GM21529 (cell line): ENCODE data around the gene ZNF609.

Experiments used
- ATAC-seq: cut with Tn5 transposase; IDR thresholded peaks from one replicate; pipeline ENCODE4 v1.9.1; 2021; ENCODE audit not compliant: unreplicated experiment

ZNF609 gene

DNA sequence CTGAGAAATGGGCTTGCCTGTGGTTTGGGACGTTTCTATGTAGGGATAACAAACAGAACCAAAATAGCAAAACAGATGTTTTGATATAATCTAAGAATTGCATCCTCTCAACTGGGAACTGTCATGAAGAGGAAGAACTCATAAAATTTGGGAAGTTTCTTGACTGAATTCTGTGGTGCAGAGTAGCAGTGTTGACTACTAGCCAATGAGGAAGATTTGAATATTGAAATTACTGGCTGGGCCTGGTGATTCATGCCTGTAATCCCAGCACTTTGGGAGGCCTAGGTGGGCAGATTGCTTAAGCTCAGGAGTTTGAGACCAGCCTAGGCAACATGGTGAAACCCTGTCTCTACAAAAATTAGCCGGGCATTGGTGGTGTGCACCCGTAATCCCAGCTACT lies 42.2 kb downstream of the ZNF609 start:
- no peak for ATAC-seq

DNA sequence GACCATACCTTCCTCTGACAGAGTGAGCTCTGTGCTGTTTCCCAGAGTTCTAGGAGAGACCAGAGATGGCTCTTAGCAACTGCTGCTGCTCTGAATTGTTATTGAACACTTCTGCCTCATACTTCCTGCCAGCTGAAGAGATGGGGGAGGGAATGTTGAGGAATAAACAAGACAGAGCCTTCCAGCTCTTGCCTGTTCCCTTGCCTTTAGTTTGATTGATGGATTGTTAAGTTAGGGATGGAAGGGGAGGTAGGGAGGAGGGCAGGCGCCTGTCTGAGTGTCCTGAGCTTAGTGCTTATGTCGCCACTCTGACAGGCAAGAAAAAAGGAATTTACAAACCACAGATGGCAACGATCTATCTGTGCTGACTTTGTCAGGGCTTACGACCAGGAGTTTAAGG lies 42.8 kb downstream of the ZNF609 start:
- ATAC-seq, result no peak

DNA sequence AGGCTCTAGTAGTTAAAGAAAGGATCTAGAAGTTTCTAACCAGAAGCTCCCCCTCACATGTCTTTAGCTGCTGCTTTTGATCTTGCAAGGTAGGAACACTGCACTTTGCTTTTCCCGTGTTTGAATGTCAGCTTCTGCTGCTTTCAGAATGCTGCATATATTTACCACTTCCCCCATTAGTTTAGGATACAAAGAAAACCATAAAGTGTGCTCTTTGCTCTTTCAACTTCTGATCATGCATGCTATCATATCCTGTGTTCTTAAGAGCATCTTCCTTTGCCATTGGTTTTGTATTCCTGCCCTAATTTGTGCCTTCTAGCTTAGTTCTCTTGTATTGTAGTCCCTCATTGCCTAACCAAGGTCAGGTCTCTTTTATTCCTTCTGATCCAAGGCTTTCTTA lies 43.3 kb downstream of the ZNF609 start:
- no peak for ATAC-seq

DNA sequence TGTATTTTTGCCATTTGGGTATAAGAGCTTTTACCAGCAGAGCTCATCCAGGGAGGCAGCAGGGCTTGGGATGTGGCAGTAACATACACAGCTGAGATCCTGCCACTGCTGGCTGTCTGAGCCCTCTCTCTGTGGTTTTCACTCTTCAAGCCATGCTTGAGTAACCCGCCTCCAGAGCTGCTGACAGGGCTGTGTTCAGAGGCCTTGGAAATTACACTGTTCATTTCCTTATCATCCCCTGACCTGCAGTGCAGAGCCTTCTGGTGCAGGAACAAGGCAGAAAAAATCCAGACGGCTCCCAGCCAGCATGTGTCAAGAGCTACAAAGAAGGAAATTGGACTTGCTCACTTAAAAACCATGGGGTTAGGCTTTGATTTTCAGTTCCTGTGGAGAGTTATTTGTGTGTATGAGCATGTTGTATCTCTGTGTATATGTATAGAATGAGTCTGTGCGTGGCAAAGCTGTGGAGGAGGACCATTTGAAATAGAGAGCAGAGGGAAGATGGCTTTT lies 47.0 kb downstream of the ZNF609 start:
- ATAC-seq, result peak; percentile 71

DNA sequence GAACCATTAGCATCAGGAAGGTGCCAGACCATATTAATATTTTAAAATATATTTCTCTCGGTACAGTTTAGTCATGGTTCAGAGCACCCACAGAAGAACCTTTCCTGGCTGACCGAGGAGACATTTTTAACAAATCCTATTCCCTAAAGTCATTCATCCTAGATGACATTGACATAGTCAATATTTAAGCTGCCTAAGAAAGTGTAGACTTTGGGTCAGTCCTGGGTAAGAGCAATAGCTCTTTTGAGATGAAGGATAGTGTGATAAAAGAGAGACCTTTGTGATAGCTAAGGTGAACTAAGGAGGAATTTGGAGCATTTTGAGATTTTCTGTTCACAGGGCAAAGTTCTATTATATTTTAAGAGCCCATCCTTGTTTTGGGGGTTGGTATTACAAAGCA lies 47.5 kb downstream of the ZNF609 start:
- ATAC-seq, result no peak

DNA sequence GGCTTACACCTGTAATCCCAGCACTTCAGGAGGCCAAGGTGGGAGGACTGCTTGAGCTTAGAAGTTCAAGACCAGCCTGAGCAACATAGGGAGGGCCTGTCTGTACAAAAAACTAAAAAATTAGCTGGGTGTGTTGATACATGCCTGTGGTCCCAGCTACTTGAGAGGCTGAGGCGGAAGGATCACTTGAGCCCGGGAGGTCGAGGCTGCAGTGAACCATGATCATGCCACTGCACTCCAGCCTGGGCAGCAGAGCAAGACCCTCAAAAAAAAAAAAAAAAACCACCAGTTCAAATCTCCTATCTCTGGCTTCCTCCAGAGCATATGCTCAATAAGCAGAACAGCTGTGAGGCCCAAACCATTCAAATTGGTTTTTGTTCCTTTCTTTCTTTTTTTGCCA lies 53.4 kb downstream of the ZNF609 start:
- ATAC-seq, result no peak

DNA sequence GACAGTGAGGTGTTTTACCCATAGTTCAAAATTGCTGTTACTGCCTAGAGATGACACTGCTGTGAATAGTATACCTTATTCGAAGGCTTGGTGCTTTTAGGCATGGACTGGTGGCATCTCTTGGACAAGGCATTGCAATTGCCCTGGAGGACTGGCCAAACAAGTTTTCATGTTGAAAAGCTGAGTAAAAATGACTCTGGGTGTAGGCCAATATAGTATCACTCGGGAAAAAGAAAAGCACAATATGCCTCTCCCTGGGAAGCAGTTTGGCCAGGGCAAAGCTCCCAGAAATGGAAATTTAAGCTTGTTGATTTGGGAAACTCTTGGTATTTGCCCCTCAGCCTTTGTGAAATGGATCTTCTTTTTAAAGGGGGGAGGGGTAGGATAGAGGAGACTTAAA lies 54.8 kb downstream of the ZNF609 start:
- no peak for ATAC-seq

DNA sequence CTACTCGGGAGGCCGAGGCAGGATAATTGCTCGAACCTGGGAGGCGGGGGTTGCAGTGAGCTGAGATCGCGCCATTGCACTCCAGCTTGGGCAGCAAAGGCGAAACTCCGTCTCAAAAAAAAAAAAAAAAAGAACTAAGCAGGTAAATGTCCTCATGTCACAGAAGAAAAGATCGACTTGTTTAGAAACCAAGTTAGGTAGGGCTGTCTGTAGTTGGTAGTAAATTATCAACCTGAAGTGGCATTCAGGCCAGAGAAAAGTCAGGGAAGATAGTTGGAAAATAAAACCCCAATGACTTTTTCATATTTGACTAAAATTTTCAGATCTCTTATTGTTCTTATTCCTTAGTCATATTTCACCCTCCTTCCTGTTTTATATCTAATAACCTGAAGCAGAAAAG lies 55.4 kb downstream of the ZNF609 start:
- ATAC-seq, result no peak

DNA sequence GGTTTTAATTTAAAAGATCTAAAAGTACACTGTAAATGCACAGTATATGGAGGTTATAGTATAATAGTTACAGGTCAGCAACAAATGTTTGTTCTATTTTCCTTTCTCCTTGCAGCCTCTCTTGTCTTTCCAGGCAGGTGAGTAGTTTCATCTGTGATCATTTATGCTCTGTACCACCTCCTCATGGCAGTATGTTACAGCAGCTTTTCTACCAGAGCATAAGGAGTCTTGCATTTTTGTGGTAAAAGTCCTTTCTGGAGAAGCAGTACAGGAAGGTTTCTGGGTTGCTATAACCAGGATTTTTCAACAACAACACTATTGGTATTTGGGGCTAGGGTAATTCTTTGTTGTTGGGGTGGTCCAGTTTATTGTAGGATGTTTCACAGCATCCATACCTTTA lies 59.5 kb downstream of the ZNF609 start:
- ATAC-seq, result no peak

DNA sequence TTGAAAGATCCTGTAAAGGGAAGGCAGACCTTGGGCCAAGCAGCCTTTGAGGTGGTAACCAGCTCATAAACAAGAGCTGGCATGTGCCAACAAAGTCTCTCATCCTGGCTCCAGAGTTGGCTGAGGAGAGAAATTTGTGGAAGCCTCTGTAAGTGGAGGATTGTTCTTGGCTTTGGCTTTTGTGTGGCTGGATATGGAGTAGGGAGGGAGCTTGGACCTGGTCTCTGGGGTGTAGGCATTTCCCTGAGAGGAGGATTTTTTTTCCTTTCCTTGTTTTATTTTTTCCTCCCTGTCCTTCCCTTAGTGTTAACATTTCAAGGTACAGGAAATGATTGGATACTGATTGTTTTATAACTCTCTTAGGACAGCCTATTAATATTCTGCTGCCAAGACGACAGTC lies 60.8 kb downstream of the ZNF609 start:
- ATAC-seq, result no peak

DNA sequence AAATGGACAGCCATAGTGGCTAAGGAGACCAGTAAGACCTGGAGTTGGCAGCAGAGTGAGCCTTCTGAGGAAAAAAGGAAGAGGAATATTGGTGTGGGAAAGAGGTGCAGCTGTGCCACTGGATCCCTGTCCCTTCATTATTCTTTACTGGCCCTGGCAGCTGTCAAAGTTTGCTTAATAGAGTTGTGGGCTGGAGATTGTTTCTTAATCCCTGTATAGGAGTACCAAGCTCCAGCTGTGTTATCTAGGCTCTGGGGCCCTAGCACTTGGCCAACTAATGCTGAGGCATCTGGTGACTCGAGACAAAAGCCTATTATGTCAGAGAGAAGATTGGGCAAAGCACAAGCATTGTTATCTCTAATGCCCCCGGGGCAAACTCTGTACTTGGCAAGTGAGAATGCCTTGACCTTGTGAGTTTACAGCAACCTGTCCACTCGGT lies 61.4 kb downstream of the ZNF609 start:
- no peak for ATAC-seq

DNA sequence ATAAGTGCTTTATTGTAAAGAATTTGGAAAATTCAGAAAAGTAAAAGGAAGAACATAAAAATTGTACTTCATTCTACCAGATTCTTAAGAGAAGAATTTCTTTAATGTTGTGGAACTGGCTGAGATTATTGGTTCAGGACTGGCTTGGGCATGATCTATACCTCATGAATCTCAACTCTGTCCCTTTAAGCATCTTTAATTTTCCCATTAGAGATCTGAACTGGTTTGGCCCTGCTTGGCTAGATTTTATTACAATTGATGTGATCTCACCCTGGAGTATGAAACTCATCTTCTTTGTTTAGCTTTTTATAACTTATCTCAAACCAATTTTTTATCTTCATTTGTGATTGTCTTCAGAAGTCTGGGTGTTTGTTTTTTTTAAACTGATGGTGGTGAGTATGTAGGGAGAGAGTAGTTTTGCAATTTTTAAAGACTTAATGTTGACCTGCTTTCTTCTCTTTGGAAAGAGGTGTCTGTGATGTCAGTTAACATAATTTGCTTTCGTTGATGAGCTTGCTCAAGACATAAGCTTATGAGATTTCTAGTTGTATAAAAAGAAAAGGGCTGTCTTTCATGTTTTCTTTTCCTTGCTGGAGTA lies 61.9 kb downstream of the ZNF609 start:
- ATAC-seq, result no peak

DNA sequence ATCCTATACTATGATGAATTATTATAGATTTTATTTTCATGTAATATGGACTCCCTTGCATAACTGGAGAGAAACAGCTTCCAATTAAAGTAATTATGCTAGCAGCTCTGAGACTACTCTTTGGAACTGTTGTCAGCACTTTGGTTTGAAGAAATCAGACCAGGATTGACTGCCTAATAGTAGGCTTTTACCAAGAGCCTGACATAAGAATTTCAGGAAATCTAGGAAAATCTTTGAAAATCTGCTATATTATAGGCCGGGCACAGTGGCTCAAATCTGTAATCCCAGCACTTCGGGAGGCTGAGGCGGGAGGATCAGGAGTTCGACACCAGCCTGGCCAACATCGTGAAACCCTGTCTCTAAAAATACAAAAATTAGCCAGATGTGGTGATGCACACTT lies 62.9 kb downstream of the ZNF609 start:
- ATAC-seq, result no peak

DNA sequence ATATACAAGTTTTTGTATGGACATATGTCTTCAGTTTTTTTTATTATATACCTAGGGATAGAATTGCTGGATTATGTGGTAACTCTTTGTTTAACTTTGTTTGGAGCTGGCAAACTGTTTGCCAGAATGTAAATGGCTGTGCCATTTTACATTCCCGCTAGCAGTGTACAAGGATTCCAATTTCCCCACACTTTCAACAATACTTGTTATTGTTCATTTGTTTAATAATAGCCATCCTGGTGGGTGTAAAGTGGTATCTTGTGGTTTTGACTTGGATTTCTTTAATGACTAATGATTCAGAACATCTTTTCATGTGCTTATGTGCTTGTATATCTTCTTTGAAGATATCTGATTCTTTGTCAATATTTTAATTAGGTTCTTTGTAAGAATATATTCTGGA lies 64.4 kb downstream of the ZNF609 start:
- no peak for ATAC-seq

DNA sequence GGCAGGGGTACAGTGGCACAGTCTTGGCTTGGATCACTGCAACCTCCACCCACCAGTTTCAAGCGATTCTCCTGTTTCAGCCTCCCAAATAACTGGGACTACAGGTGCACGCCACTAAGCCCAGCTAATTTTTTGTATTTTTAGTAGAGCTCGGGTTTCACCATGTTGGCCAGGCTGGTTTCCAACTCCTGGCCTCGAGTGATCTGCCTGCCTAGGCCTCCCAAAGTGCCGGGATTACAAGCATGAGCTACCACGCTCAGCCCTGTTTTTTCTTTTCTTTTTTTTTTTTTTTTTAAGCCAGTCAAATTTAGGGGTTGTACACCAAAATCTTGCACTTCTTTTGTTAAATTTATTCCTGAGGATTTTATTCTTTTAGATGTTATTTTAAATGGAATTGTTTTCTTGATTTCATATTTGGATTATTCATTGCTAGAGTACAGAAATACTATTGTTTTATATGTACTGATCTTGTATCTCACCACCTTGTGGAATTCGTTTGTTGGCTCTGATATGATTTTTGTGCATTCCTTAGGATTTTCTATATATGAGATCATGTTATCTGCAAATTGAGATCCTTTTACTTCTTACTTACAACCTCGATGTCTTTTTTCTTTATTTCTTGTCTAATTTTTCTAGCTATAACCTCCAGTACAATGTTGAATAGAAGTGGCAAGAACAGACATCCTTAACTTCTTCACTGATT lies 65.6 kb downstream of the ZNF609 start:
- ATAC-seq, result no peak

DNA sequence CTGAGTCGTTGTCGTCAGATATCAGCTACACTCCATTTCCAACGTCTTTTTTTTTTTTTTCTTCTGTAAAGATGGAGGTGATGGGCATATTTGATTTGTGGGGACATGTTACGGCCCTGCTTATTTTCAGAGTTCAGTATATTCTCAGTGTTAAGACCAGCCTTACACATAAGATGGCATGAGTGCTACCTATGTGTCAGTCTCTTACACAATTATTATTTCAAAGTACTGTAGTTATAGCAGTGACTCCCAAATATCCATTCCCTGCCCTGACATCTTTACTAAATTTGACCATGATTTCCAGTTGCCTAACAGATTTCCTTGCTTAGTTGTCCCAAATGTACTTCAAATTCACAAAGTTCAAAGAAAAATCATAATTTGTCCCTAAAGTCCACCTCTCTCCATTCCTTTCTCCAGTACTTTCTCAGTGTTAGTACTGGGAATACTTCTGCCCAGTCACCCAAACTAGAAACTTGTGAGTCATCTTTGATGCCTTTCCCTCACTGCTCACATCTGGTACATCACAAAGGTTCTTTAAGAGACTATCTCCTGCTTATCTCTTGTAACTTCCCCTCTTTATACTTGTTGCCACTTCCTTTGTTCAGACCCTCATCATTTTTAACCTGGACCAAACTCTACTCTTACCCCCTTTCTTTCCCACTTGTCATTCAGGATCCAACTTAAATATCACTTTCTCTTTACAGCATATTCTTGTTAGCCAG lies 67.0 kb downstream of the ZNF609 start:
- ATAC-seq, result no peak

DNA sequence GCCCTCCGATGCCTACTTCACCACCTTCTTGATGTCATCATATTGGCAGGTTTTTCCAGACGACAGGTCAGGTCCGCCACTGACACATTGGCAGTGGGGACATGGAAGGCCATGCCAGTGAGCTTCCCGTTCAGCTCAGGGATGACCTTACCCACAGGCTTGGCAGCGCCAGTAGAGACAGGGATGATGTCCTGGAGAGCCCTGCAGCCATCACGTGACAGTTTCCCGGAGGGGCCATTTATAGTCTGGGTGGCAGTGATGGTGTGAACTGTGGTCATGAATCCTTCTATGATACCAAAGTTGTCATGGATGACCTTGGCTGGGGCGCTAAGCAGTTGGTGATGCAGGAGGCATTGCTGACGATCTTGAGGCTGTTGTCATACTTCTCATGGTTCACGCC lies 68.5 kb downstream of the ZNF609 start:
- no peak for ATAC-seq

DNA sequence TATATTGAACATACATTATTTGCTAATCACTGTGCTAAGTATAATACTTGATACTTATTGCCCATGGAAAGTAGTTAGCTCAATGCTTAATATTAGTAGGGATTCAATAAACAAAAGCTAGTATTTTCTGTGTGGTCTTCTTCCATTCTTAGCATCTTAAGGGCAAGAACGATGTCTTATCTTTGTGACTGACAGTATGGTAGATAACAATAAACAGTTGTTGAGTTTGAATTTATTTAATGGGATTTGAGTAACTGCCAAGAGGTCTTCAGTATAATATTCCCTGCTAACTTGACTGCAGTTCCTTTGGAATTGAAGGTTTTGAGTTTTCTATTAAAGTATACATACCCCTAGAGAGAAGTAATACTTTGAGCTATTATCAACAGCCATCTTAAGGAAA lies 70.1 kb downstream of the ZNF609 start:
- no peak for ATAC-seq

DNA sequence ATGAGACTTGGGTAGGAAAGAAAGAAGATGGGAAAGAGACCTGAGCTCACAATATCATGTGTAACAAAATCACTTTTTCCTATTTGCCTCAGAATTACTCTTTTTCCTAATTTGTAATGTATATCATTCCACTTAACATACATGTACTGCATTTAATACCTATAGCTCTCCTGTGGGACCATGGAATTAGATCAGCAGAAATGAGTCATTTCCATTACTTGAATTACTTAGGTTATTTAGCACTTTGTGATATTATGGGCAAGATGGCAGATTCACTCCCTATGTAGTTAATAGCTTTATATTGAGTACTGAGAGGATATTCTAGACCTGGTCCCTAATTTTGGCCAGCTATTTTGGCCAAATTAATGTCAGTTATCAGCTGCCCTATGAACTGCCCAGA lies 70.5 kb downstream of the ZNF609 start:
- ATAC-seq, result no peak

DNA sequence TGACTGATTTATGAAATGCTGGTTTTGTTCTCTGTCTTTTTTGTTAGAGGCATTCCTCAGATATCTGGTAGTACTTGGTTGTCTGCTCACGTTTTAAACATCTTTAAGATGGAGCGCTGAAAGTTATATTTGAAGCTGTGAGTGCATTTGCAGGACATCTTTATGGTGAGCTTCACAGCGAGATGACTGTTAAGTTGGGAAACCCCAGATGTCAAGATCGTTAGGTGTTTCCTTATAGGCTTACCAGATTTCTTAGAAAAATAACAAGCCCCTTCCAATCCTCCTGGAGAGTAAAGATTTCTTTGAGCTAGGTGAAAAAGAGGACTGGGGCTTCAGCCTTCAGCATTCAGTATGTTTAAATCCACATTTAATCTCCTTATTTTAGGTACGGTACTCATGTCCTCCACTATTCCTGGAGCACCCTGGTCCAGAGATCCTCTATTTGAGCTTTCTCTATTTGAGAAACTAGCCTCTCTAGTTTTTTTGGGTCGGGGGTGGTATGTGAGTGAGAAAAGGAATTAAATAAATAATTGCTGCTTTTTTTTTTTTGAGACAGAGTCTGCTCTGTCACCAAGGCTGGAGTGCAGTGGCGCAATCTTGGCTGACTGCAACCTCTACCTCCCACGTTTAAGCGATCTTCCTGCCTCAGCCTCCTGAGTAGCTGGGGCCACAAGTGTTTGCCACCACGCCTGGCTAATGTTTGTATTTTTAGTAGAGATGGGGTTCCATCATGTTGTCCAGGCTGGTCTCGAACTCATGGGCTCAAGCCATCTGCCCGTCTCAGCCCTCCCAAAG lies 72.3 kb downstream of the ZNF609 start:
- ATAC-seq, result no peak

DNA sequence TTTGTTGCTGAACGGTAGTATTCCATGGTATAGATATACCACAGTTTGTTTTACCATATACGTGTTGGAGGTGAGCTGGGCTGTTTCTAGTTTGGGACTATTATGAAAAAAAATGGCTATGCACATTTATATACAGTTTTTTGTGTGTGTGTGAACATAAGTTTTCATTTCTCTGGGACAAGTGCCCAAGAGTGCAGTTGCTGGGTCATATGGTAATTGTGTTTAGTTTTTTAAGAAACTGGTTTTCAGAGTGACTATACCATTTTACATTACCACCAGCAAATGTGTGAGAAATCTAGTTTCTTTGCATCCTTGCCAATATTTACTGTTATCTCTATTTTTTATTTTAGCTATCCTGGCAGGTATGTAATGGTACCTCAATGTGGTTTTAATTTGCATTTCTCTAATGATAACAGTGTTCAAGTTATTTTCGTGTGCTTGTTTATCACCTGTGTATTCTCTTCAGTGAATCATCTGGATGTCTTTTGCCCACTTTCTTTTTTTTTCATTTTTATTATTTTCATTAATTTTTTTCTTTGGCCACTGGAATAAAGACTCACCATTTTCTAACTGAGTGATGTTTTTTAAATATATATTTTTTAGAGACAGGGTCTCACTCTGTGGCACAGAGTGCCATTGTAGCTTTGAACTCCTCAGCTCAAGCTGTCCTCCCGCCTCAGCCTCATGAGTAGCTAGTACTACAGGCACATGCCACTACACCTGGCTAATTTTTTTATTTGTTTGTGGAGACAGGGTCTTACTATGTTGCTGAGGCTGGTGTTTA lies 75.3 kb downstream of the ZNF609 start:
- no peak for ATAC-seq
